GM21515 (cell line): ENCODE measurements around the gene AFF2.

Experiments
- ATAC-seq: cut with Tn5 transposase; IDR thresholded peaks from one replicate; pipeline ENCODE4 v1.9.1; 2021; ENCODE audit not compliant: unreplicated experiment

AFF2 gene

DNA sequence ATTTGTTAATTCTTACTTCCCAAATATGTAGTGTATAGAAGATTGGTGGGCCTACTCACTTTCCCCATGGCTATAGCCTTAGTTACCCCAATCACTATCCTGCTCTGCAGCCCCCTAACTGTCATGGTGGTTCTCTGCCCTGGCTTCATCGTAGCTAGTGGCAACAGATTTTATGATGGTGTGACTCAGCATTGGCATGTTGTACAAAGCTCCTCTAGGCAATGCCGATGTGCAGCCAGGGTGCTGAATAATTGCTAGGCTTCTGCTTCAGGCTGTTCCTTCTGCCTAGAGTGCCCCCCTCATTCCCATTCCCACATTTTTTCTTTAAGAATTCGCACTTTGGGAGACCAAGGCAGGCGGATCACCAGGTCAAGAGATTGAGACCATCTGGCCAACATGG is 35.2 kb downstream of the AFF2 start:
- no peak for ATAC-seq

DNA sequence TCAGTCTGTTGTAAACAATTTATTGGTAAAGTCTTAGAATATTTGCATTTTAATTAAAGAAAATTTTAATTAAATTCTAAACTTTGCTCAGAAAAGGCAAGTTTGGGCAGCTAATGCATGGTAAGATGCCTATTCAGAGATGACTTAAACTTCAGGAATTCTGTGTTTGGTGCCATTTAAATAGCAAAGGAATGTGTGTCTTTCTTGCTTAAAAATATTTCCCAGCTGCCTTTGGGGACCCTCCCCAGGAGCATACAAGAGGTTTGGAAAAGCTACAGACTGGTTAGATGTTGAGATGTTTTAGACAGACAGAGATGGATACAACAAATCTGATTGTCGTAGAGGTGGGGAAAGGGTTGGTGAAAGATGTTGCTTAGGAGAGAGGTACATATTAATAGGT is 36.5 kb downstream of the AFF2 start:
- no peak for ATAC-seq

DNA sequence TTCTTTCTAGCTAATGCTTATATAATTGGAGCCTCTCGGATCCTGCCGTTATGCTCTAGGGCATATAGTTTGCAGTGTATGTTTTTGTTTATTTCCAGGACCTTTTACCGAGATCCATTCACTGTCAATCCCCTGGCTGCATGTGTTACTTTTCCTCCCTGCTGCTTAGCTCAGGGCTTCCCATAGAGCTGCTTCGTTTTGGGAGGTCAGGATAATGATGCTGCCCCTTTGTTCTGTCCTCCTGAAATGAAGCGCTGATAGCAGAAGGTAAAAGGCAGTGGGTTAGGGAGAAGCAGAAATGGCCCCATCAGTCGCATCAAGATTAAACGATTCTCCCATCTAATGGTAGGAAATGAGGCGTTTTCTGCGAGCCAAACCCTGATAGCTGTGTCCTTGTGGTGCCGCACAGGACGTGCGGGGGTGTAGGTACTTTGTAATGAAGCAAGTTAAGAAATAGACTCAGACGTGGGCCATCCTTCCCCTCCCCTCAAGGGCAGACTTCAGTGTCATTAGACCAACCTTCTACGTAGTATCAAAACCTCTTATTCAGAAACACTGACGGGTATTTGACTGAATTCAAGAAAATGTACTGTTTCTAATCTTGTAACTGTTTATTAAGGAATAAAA is 37.3 kb downstream of the AFF2 start:
- no peak for ATAC-seq

DNA sequence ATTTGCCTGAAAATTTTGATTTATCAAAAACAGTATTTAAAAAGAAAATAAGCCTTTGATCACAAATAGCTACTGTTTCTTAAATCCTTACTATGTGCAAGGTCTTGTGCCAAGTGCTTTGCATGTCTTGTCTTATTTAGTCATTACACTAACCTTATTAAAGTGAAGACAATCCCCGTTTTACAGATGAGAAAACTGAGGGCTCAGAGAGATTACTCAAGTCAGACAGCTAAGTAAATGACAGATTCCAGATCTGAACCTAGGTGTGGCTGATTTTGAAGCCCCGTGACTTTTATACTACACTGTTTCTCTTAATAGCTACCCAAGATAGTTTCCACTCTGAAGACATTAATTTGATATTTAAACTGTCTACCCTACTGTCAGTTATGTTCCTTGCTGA is 38.2 kb downstream of the AFF2 start:
- no peak for ATAC-seq

- ATAC-seq: no peak
Observed at GRCh38 chrX:148540114-148540513, 39.7 kb downstream of the AFF2 start.

DNA sequence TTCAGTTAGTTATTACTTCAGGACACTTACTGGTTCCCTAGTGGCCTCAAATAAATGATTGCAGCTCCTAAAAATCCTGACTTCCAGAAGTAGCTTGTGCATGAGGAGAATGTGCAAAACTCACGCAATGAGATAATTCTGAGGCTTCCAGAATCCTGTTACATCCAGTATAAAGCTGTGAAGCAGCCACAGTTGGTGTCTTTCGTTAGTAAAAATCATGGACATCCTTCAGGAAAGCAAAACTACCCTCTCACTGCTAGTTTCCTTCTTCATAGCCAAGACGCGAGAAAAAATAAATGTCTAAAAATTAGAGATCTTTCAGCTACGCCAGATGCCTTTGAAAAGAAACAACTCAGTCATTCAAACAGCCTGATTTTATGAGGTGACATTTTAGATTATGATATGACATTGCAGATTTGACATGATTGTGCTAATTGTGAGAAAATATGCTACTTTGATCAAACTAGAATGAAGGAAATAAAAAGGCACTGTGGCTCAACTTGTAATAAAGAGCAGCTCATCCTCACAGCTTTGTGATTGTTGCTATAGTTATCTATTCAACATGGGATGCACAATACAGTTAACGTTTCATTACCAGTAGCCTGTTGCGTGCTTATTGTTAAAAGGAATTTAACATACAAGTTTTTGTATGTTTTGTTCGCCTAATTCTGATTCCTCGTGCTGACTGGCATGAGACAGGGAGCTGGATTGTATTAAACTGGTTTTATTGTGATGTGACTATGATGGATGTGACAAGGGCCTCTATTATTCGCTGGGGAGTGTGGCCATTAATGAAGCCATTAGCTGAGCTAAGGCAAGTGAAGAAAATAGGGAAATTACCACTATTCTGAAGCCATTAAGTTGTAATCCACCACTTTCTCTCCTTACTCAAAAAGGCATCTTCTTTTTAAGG is 40.5 kb downstream of the AFF2 start:
- ATAC-seq: no peak

GRCh38 chrX:148541584-148541940 is 41.1 kb downstream of the AFF2 start:
- ATAC-seq: no peak

- no peak for ATAC-seq
Observed at GRCh38 chrX:148542481-148543255, 42.3 kb downstream of the AFF2 start.

DNA sequence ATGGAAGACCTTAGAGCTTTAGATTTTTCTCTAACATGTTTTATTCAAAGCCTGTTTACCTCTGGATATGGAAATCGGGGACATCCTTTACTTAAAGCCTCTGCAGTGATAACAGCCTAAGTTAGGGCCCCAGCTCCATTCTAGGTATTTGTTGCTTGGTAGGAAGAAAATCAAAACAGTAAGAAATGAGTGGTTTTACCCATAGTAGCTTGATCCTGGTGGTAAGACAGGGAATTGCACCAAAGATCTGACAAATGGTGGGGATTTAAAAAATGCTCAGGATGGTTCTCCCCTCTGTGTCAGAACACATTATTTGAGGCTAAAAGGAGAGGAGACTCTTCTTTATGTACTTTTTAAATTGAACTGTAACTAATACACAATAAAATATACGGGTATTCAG is 52.4 kb downstream of the AFF2 start:
- ATAC-seq: no peak

DNA sequence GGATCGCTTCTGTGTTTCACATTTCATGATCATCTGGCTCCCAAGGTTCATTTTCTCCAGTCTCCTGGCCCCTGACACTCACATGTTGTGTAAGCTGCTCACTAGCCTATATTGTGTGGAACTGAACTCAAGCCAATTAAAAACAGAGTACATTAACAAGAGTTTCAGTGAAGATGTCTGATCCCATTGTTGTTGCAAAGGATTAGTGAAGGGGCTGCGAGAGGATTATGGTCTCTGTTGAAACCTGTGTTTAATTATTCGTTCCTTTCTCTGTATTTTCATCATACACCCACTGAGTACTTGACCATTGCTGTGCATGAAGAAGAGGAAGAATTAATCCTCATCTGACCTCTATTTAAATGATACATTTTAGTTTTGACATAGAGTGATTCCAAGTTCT is 54.7 kb downstream of the AFF2 start:
- ATAC-seq: no peak

DNA sequence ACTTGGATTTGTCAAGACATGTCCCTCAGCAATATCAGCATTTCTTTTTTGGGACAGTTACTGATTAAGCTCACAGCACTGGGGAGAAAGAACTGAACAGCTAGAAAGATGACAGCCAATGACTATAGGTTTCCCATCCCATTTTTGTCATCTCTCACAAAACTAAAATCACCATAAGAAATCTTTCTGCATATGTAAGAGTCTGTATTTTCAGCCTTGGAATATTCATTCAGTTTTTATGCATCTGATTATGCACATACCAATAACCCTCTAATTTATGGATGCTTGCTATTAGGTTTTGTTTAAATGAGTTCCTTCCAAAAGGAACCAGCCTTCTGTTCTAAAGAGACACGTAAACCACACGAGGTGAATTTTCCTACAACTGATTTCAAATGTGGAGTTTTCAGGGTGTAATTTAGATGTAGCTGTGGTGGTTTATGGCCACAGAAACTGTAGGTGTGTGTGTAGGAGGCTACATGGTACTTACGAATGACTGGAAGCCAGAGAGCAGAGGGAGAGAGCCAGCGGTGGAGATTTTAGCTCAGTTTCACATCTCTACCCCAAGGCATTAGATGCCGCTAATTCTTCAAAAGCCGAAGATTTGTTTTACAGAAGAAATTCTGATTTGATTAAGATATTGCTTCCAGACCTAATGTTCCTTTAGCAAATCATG is 55.3 kb downstream of the AFF2 start:
- no peak for ATAC-seq

GRCh38 chrX:148556498-148556897 is 56.1 kb downstream of the AFF2 start:
- ATAC-seq: no peak

DNA sequence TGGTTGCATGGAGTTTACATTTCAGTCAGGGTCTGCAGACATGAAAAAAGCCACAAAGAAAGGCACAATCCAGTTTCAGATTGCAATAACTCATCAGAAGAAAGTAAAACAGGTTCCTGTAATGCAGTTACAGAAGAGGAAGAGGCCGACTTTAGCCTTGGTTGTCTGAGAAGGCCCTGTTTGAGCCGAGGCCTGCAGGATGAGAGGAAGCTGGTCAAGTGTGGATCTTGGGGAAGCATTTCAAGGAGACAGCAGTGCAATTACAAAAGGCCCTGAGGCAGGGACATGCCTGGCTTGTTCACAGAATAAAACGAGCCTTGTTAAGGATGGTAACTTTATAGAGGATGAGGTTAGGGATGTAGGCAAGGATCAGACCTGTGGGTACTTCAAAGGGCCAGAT is 62.4 kb downstream of the AFF2 start:
- ATAC-seq: no peak

DNA sequence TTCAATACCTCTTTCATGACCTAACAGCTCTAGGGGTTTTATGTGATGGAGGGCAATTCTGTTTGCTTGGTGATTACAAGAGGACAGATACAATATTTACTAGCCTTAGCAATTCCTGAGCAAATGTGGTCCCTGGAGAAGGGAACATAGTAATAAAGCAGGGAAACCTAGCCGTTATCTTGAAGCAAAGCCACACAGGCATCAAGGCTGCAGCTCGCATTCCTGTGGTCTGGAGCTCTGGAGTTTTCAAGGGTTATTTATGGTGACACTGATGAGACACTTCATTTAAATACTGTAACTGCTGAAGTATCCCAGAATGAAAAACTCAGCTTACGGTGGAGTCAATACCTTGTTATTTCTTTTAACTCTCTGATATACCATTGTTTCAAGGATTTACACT is 66.8 kb downstream of the AFF2 start:
- no peak for ATAC-seq

- ATAC-seq: no peak
Observed at GRCh38 chrX:148567779-148568178, 67.4 kb downstream of the AFF2 start.

DNA sequence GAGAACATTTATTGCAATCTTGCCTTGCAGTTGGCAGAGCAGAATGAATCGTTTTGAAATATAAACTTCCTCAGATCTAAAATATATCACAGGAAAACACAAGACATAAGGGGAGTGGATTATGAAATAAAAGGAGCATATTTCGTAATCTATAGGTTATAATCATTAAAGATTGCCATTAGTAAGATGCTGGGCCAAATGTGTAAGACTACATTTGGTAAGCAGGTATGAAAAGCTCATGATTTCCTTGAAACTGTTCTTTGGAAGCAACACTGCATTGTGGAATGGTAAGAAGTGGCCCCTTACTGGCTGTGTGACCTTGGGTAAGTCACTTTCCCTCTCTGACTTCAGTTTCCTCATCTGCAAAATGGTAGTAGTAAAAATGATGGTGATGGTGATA is 68.3 kb downstream of the AFF2 start:
- no peak for ATAC-seq

DNA sequence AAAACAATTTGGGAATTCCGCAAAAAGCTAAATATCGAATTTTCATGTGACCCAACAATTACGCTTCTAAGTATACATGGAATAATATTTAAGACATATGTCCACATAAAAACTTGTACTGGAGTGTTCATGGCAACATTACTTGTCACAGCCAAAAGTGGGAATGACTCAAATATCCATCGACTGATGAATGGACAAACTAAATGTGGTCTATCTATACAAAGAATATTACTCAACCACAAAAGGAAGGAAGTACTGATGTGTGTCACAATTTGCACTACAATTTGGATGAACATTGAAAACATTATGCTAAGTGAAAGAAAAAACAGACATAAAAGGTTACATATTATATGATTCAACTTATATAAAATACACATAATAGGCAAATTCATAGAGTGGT is 71.9 kb downstream of the AFF2 start:
- no peak for ATAC-seq

- no peak for ATAC-seq
Observed at GRCh38 chrX:148573119-148573518, 72.7 kb downstream of the AFF2 start.

DNA sequence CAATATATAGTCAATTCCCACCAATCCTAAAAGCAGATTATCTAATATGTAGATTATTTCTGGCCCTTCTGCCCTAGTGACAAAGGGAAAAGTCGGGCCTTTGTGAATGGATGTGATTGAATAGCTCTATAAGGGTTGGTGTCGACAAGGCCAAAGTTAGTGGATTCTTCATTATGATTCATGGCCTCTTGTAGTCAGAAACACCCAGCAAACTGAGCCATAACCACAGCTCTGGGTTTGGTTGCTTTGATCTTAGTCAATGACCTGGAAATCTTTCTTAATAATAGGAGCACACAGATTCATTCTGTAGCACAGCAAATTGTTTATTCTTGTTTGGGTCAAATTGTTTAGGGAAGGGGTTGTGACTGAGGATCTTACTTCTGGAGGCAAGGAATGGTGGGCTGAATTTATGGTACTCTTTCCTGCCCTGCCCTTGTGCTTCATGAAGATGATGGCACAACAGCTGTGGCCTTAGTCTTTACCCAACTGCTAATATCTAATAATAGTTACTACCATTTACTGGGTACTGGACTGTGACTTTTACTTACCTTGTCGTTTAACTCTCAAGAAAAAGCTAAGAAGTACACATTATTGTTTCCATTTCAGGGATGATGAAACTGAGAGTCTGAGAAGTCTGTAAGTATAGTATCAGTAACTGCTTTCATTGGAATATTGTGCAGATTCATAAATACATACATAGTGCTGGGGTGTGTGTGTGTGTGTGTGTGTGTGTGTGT is 74.0 kb downstream of the AFF2 start:
- ATAC-seq: no peak

- ATAC-seq: no peak
Observed at GRCh38 chrX:148576396-148576795, 76.0 kb downstream of the AFF2 start.

DNA sequence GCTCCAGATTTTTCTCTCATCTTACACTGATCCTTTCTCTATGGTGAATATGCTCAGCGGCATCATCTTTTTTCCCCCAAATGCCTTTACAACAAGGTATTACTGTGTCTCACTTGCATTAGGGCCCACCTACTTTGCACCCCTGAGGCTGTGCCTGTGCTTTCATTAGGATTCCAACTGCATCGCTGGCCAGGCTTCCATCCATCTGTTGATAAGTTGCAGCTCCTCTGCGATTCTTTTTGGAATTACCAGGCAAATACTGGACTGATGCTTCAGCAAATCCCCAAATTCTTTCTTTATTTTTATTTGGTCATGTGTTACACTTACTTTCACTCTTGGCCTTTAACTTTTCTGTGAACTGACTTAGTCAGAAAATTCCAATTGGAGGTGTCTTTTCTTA is 77.3 kb downstream of the AFF2 start:
- ATAC-seq: no peak
